ENCODE results near the gene MAPK8IP1.

MAPK8IP1 gene

GRCh38 chr11:45860764-45861510, 24.5 kb upstream of the MAPK8IP1 start:
- DNase-seq = no peak

- no peak for DNase-seq
Measured at GRCh38 chr11:45864041-45864440, 21.4 kb upstream of the MAPK8IP1 start.

GRCh38 chr11:45869551-45869950, 15.9 kb upstream of the MAPK8IP1 start:
- no peak for DNase-seq

GRCh38 chr11:45870706-45871105, 14.7 kb upstream of the MAPK8IP1 start:
- no peak for DNase-seq

GRCh38 chr11:45871638-45872037, 13.8 kb upstream of the MAPK8IP1 start:
- DNase-seq = no peak

GRCh38 chr11:45872651-45873356, 12.6 kb upstream of the MAPK8IP1 start:
- DNase-seq = peak; percentile 45 to 54

GRCh38 chr11:45876401-45876800, 9.1 kb upstream of the MAPK8IP1 start:
- no peak for DNase-seq

GRCh38 chr11:45877221-45877620, 8.2 kb upstream of the MAPK8IP1 start:
- no peak for DNase-seq

- no peak for DNase-seq
Measured at GRCh38 chr11:45877845-45878244, 7.6 kb upstream of the MAPK8IP1 start.

GRCh38 chr11:45879803-45880686, 5.4 kb upstream of the MAPK8IP1 start:
- DNase-seq = no peak

GRCh38 chr11:45880772-45881570, 4.5 kb upstream of the MAPK8IP1 start:
- no peak for DNase-seq

GRCh38 chr11:45881708-45882368, 3.6 kb upstream of the MAPK8IP1 start:
- no peak for DNase-seq

- no peak for DNase-seq
Measured at GRCh38 chr11:45884596-45885185, 760 bp upstream of the MAPK8IP1 start.

GRCh38 chr11:45885921-45886721, 670 bp downstream of the MAPK8IP1 start:
- no peak for DNase-seq

GRCh38 chr11:45886816-45887520, 1.5 kb downstream of the MAPK8IP1 start:
- DNase-seq = no peak

- no peak for DNase-seq
Measured at GRCh38 chr11:45887587-45887986, 2.1 kb downstream of the MAPK8IP1 start.

- no peak for DNase-seq
Measured at GRCh38 chr11:45889555-45889954, 4.1 kb downstream of the MAPK8IP1 start.

- no peak for DNase-seq
Measured at GRCh38 chr11:45889966-45890365, 4.5 kb downstream of the MAPK8IP1 start.

- DNase-seq = no peak
Measured at GRCh38 chr11:45890886-45891550, 5.6 kb downstream of the MAPK8IP1 start.

All from Kasumi-1 (cell line).